ENCODE measurements around the gene ADPGK.
"Not testable (repeated sequence)": the region's sequence is repeated elsewhere in the genome, so short reads cannot be mapped to it uniquely, and the experiment has no call there.

ADPGK gene

GRCh38 chr15:72783640-72784455, at the start of gene ADPGK:
Gene ADPGK, minus strand, starts transcription at chr15:72783758. Its CDS starts 67 bp downstream, at chr15:72783691.
- peak; percentile 91 to 94 for DNase-seq

GRCh38 chr15:72827226-72827625, 43.7 kb upstream of the ADPGK start:
- no peak for DNase-seq

GRCh38 chr15:72826611-72827010, 43.1 kb upstream of the ADPGK start:
- DNase-seq, result no peak

- DNase-seq, result no peak
Measured at GRCh38 chr15:72825829-72826228, 42.3 kb upstream of the ADPGK start.

GRCh38 chr15:72824781-72825180, 41.2 kb upstream of the ADPGK start:
- DNase-seq, result no peak

GRCh38 chr15:72824112-72824511, 40.6 kb upstream of the ADPGK start:
- no peak for DNase-seq

GRCh38 chr15:72820278-72820677, 36.7 kb upstream of the ADPGK start:
- no peak for DNase-seq

GRCh38 chr15:72818632-72819031, 35.1 kb upstream of the ADPGK start:
- DNase-seq, result no peak

- DNase-seq, result no peak
Measured at GRCh38 chr15:72813345-72814004, 29.9 kb upstream of the ADPGK start.

GRCh38 chr15:72809329-72809728, 25.8 kb upstream of the ADPGK start:
- no peak for DNase-seq

GRCh38 chr15:72807346-72807745, 23.8 kb upstream of the ADPGK start:
- DNase-seq, result not testable (repeated sequence)

GRCh38 chr15:72803006-72803405, 19.4 kb upstream of the ADPGK start:
- DNase-seq, result no peak

GRCh38 chr15:72801590-72802325, 18.2 kb upstream of the ADPGK start:
- DNase-seq, result no peak

- no peak for DNase-seq
Measured at GRCh38 chr15:72800833-72801481, 17.4 kb upstream of the ADPGK start.

- DNase-seq, result no peak
Measured at GRCh38 chr15:72797834-72798233, 14.3 kb upstream of the ADPGK start.

- DNase-seq, result no peak
Measured at GRCh38 chr15:72797338-72797689, 13.8 kb upstream of the ADPGK start.

- DNase-seq, result peak; percentile 9 to 35
Measured at GRCh38 chr15:72796515-72797337, 13.2 kb upstream of the ADPGK start.

- no peak for DNase-seq
Measured at GRCh38 chr15:72796210-72796514, 12.6 kb upstream of the ADPGK start.

- DNase-seq, result no peak
Measured at GRCh38 chr15:72793766-72794660, 10.5 kb upstream of the ADPGK start.

- DNase-seq, result no peak
Measured at GRCh38 chr15:72792431-72792830, 8.9 kb upstream of the ADPGK start.

- no peak for DNase-seq
Measured at GRCh38 chr15:72790302-72790910, 6.8 kb upstream of the ADPGK start.
